Sigmoid colon (tissue), 4 donors: Measurements from ENCODE around the gene CFD.

Experiments
- POLR2AphosphoS5 ChIP-seq, 4 donors: sonication (generic); formaldehyde crosslinking; IDR thresholded peaks; one replicate each; pipeline ENCODE4 v1.6.1; 2017; ENCODE audit warnings: antibody characterized with exemption in 4 of 4
- TF ChIP-seq, protein P1 (sequence below), 4 experiments: fragments of 450-650 bp in 3 of 4; fragments of 200-600 bp in 1 of 4; IDR thresholded peaks; one replicate each; pipeline ENCODE4 v1.5.1; 2016 to 2019; ENCODE audit warnings: antibody characterized with exemption in 4 of 4, mild to moderate bottlenecking in 3 of 4, moderate library complexity in 2 of 4

- TF ChIP-seq, protein P1, sequence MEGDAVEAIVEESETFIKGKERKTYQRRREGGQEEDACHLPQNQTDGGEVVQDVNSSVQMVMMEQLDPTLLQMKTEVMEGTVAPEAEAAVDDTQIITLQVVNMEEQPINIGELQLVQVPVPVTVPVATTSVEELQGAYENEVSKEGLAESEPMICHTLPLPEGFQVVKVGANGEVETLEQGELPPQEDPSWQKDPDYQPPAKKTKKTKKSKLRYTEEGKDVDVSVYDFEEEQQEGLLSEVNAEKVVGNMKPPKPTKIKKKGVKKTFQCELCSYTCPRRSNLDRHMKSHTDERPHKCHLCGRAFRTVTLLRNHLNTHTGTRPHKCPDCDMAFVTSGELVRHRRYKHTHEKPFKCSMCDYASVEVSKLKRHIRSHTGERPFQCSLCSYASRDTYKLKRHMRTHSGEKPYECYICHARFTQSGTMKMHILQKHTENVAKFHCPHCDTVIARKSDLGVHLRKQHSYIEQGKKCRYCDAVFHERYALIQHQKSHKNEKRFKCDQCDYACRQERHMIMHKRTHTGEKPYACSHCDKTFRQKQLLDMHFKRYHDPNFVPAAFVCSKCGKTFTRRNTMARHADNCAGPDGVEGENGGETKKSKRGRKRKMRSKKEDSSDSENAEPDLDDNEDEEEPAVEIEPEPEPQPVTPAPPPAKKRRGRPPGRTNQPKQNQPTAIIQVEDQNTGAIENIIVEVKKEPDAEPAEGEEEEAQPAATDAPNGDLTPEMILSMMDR (IDR thresholded peaks at IDR 0.05) = no peak
- no peak for TF ChIP-seq POLR2AphosphoS5 (IDR thresholded peaks at IDR 0.05)
Observed at GRCh38 chr19:904545-904944, 45.1 kb downstream of the CFD start.
